ENCODE measurements around the gene GPANK1. TPM values are rescaled to one million over a fixed set of nuclear protein-coding genes. Genes with fewer than 3 reads are reported as not detected.
A peak's percentile ranks its signal among the peaks of the same experiment; 100 is the strongest.

The GPANK1 gene
- total RNA-seq, 1 experiment from 2014 or later = 26.8 TPM

GRCh38 chr6:31665501-31666336 is 922 bp upstream of the GPANK1 start, which contains the start of gene CSNK2B:
Gene CSNK2B (plus strand): TSS chr6:31666080. CDS start chr6:31666832, 752 bp downstream.
- H2AFZ ChIP-seq (ENCODE audit: low read length) = no peak within 1 kb of the TSS
- Mint-ChIP-seq H3K9me3 (no peaks in the 10 kb centered on the region), H3K36me3 (ENCODE audit: insufficient read depth in 1 of 3, low read depth in 3 of 3) (peaks cover 49 to 80% (median 71%) of the 10 kb centered on the region in 3 experiments), H3K4me3 (peak within 1 kb of the TSS; percentile 99), H3K4me1 (peaks cover 30 to 34% of the 10 kb centered on the region in 2 experiments), H3K27ac (peak within 1 kb of the TSS; percentile 99), H3K27me3 (ENCODE audit: low read depth) (no peaks in the 10 kb centered on the region)
- H3K4me2 ChIP-seq (ENCODE audit: insufficient read depth, insufficient read length, low read length) = peak within 1 kb of the TSS; percentile 96
- no peak within 1 kb of the TSS for H3K23ac ChIP-seq (ENCODE audit: insufficient read length, low read depth, low read length)
- H3K18ac ChIP-seq (ENCODE audit: insufficient read length, low read depth, low read length) = peak within 1 kb of the TSS; percentile 81
- no peak for TF ChIP-seq CTCF (conservative IDR thresholded peaks at IDR 0.05)
- no peaks in the 10 kb centered on the region for H3K4me1 ChIP-seq (ENCODE audit: insufficient read depth, low read length)
- DNase-seq = peak; percentile 98
- H2AK5ac ChIP-seq (ENCODE audit: insufficient read length, low read length) = no peak within 1 kb of the TSS
- H2BK15ac ChIP-seq (ENCODE audit: low read depth, low read length) = no peak within 1 kb of the TSS
- H3K23me2 ChIP-seq (ENCODE audit: insufficient read length, low read depth, low read length, poor library complexity, severe bottlenecking) = peaks cover 19% of the 10 kb centered on the region
- H2BK12ac ChIP-seq (ENCODE audit: insufficient read length, low read depth, low read length) = no peak within 1 kb of the TSS
- no peak within 1 kb of the TSS for H4K8ac ChIP-seq (replicated peaks; ENCODE audit: insufficient read length, low read depth, low read length)
- H3K79me1 ChIP-seq (ENCODE audit: insufficient read depth, low read depth, low read length, poor library complexity, severe bottlenecking) = peaks cover 11% of the 10 kb centered on the region
- H2BK120ac ChIP-seq (ENCODE audit: low read depth, low read length, poor library complexity, severe bottlenecking) = no peak within 1 kb of the TSS
- H3K27ac ChIP-seq (ENCODE audit: insufficient read length, low read depth, low read length) = peak within 1 kb of the TSS; percentile 87
- peak within 1 kb of the TSS; percentile 41 for H4K5ac ChIP-seq (ENCODE audit: insufficient read length, low read depth, low read length)
- no peak within 1 kb of the TSS for H3T11ph ChIP-seq (ENCODE audit: low read length)
- no peaks in the 10 kb centered on the region for H3K9me3 ChIP-seq (ENCODE audit: control insufficient read depth, low read depth, low read length)
- H3K27me3 ChIP-seq (ENCODE audit: insufficient read depth, low read length) = no peaks in the 10 kb centered on the region
- no peak within 1 kb of the TSS for H2BK20ac ChIP-seq (ENCODE audit: low read depth, low read length, poor library complexity, severe bottlenecking)
- peak within 1 kb of the TSS; percentile 66 for H3K14ac ChIP-seq (ENCODE audit: insufficient read depth, low read length)
- peak within 1 kb of the TSS; percentile 38 for H3K56ac ChIP-seq (ENCODE audit: insufficient read length, low read depth, low read length)
- no peak within 1 kb of the TSS for H3K4ac ChIP-seq (ENCODE audit: low read depth, low read length)
- WGBS (ENCODE audit: extremely low coverage, insufficient read length, low lambda C conversion rate) = no CpG with 5 or more reads among the region's 63 CpGs
- peak within 1 kb of the TSS; percentile 17 for H2BK5ac ChIP-seq (ENCODE audit: insufficient read length, low read length)
- peak within 1 kb of the TSS; percentile 89 for H3K9ac ChIP-seq (ENCODE audit: extremely low read depth, insufficient read length, low read length)
- H4K20me1 ChIP-seq (ENCODE audit: control insufficient read depth, insufficient read depth, insufficient read length) = no peaks in the 10 kb centered on the region
- H4K91ac ChIP-seq (ENCODE audit: insufficient read length, low read depth, low read length) = no peak within 1 kb of the TSS
- peaks cover 6% of the 10 kb centered on the region; the same call in 1 of the 2 replicates for H3K79me2 ChIP-seq (ENCODE audit: insufficient read depth, low read length)
